Left renal cortex interstitium (tissue), 4 donors: ENCODE measurements around the gene FAM110A. TPM values are rescaled to one million over a fixed set of nuclear protein-coding genes. Genes with fewer than 3 reads are reported as not detected.
"Not testable (repeated sequence)": the region's sequence is repeated elsewhere in the genome, so short reads cannot be mapped to it uniquely, and the experiment has no call there.

Experiments
- DNase-seq, 4 donors: peaks; one replicate each; pipeline ENCODE4 v3.0.0-alpha.2; 2013; ENCODE audit warnings: low read depth in 4 of 4, low spot score in 2 of 4, missing footprints in 1 of 4
- polyA plus RNA-seq, 4 donors: library from polyadenylated mRNA; unstranded; fragments of 120-200 nt; gene quantifications; one replicate each; pipeline ENCODE4 v1.2.1, GENCODE V29; 2013; ENCODE audit not compliant: insufficient read length in 4 of 4

The FAM110A gene
- polyA plus RNA-seq, 4 donors: 6.5 to 13.1 (median 9.7) TPM

DNA sequence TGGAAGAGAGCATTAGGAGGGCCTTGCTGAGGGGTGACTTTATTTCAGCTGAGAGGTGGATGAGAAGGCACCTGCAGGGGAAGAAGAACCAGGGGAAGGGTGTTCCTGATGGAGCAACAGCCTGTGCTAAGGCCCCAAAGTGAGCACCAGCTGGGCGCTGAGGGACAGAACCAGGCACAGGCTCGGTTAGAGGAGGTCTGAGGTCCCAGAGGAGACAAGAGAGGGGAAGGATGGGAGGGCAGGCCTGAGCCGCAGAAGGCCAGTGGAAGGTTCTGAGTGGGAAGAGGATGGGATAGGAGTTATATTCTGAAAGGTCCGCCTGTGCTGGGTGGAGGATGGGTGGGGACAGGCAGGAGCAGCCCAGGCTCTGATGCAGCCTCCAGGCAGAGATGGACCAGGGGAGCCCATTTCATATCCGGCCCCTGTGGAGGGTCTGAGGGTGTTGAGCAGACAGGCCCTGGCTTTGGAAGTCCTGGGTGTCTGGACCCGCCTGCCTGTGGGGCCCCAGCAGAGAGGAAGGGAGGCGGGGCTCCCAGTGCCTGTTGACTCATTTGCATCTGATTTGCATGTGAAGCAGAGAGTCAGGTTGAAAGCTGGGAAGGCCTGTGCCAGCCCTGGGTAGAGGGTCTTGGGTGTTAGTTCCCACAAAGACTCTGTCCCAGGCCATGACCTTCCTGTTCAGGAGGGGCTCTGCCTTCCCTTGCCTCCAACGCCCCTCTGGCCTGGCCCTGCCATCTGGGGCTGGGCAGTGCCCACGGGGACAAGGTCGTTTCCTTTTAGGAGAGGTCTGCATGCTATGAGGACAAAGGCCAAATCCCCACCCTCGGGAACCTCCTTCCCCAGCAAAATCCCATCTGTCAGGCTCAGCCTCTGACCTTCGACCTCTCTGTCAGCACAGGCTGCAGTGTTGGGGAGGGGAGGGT lies 10.6 kb upstream of the FAM110A start:
- DNase-seq: no peak

GRCh38 chr20:823574-823902 lies 10.0 kb upstream of the FAM110A start:
- no peak for DNase-seq

DNA sequence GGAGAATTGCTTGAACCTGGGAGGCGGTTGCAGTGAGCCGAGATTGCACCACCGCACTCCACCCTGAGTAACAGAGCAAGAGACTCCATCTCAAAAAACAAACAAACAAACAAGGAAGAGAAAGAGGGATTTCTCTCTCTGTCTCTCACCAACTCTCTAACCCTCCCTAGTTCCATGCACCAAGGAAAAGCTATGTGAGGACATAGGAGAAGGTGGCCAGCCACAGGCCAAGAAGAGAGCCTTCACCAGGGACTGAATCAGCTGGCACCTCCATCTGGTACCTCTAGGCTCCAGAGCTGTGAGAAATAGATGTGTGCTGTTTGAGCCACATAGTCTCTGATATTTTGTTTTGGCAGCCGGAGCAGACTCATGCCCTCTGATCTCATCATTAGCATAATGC lies 9.0 kb upstream of the FAM110A start:
- no peak for DNase-seq

DNA sequence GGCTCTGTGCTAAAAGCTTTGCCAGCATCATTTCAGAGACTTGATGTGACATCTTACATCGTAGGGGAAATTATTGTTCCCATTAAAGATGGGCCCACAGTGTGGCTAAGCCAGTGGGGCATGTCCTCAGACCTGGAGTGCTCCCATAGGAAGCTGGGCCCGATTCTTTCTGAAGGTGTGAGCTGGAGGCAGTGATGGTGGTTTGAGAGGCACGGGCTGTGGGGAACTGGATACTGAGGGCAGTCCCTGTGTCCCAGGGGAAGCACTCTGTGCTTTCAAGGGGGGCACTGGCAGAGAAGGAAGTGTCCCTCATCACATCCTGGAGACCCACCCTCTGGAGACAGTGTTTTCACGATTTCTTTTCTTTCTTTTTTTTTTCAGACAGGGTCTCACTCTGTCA lies 8.6 kb upstream of the FAM110A start:
- DNase-seq: no peak

GRCh38 chr20:825710-826421 lies 7.6 kb upstream of the FAM110A start:
- DNase-seq: no peak

DNA sequence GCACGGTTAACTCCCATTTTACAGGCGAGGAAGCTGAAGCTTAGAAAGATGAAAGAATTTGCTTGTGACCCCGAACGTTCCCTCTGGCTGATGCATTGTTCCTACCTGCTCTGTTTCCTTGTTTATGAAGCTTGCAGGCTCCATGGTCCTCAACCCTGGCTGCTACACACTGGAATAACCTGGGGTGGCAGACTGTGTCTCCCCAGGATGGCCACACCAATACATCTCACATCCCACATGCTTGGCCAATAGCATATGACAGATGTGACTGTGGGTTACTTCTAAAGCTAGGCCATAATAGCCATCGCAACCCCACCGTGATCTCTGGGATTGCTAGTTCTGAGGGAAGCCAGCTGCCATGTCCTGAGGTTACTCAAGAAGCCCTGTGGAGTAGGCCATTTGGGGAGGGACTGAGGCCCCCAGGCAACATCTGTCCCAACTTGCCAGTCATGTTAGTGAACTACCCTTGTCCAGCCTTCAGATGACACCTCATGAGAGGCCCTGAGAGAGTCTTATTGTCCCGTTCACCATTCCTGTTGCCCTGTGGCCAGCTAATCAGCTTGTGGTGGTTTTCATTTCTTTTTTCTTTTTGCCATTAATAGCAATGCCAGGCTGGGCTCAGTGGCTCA lies 6.7 kb upstream of the FAM110A start:
- DNase-seq: no peak

DNA sequence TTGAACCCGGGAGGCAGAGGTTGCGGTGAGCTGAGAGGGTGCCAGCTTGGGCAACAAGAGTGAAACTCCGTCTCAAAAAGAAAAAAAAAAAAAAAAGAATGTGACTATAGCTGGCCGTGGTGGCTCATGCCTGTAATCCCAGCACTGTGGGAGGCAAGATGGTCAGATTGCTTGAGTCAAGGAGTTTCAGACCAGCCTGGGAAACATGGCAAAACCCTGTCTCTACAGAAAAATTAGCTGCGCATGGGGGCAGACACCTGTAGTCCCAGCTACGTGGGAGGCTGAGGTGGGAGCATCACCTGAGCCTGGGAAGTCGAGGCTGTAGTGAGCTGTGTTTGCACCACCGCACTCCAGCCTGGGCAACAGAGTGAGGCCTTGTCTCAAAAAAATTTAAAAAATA lies 5.5 kb upstream of the FAM110A start:
- DNase-seq: not testable (repeated sequence)

- no peak for DNase-seq
Measured at GRCh38 chr20:828987-829386, 4.5 kb upstream of the FAM110A start.

GRCh38 chr20:829551-829950 lies 4.0 kb upstream of the FAM110A start:
- DNase-seq: no peak

DNA sequence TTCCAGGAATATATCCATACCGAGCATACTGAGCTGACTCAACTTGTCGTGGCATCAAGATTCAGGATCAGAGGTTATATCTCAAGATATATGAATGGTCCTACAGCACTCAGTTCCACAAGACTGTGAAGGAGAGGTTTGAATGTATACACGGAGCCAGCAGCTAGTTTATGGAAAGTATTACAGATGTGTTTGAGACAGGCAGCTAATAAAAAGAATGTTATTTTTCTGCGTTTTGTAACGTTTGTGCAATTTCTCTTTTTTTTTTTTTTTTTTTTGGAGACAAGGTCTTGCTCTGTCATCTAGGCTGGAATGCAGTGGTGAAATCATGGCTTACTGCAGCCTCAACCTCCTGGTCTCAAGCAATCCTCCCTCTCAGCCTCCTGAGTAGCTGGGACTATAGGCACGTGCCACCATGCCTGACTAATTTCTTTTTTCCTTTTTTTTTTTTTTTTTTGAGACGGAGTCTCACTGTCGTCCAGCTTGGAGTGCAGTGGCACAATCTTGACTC lies 3.4 kb upstream of the FAM110A start:
- no peak for DNase-seq

DNA sequence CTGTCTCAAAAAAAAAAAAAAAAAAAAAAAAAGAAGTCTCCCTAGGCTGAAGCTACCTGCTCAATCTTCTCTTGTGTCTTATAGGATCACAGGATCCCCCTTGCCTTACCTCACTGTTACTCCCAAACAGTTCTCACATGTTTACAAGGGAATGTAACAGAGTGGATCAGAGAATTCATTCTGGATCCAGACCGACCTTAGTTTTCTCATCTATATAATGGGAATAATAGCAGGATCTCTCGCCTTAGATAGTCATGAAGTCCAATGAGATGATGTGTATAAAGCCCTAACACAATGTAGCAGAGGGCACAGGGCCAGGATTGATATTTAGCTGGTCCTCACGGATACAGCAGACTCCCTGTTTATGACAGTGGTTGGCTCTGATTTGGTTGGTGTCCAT lies 2.3 kb upstream of the FAM110A start:
- no peak for DNase-seq

DNA sequence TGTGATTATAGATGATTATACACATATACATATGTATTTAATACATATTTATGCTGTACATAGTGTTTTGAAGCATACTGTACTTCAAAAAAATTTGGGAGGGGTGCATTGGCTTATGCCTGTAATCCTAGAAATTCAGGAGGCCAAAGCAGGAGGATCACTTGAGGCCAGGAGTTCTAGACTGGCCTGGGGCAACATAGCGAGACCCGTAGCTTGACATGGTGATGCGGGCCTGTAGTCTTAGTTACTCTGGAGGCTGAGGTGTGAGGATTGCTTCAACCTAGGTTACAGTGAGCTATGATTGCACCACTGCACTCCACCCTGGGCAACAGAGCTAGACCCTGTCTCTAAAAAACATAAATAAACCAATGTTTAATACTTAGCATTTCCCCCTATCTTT lies 1.6 kb upstream of the FAM110A start:
- DNase-seq: no peak

DNA sequence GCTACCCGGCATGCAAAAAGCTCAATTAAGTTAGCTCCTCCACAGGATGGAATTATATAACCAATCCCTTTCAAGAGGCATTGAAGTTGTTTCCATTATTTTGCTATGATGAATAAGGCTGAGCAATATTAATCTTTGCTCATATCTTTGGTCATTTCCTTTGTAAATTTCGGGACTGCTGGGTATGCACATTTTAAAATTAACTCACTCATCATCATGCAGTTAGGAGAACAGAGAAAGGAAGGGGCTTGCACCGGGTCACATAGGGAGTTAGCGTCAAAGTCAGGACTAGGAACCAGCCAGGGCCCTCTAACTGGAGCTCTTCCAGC lies 430 bp upstream of the FAM110A start:
- DNase-seq: no peak

- DNase-seq: no peak
Measured at GRCh38 chr20:834151-834746, 734 bp downstream of the FAM110A start.

DNA sequence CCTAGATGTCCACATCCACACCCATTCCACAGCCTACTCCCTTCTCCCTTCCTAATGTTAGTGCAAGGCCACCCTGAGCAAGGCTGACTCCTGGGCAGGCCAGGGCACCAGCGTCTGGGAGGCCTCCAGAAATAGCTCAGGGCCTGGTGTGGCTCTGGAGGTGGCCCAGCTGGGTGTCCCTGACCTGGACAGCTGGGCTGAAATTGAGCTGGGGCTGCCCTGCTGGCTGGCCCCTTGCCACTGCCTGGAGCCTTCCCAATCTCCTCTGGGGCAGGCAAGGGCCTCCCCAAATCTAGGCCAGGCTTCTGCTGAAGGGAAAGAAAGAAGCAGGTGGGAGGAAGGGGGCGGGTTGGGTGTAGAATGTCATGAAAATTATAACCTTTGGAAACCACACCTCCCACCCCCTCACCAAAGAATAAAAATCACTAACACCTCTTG lies 2.1 kb downstream of the FAM110A start:
- no peak for DNase-seq

GRCh38 chr20:836190-836589 lies 2.7 kb downstream of the FAM110A start:
- DNase-seq: no peak

- DNase-seq: no peak
Measured at GRCh38 chr20:839015-839414, 5.5 kb downstream of the FAM110A start.

DNA sequence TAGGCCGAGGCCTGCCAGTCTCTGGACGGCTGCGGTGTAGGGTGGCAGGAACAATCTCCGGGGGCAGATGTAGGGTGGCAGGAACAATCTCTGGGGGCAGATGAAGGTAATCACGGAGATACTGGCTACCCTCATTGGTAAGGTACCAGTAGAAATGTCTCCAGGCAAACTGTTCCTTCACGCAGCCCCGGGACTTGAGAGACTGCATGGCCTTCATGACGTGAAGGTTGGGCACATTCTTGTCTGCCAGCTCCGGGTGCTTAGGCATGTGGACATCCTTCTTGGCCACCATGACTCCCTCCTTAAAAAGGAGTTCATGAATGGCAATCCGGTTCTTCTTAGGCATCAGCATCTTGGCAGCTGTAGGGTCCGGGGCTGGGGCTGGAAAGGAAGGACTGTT lies 6.1 kb downstream of the FAM110A start:
- DNase-seq: no peak

DNA sequence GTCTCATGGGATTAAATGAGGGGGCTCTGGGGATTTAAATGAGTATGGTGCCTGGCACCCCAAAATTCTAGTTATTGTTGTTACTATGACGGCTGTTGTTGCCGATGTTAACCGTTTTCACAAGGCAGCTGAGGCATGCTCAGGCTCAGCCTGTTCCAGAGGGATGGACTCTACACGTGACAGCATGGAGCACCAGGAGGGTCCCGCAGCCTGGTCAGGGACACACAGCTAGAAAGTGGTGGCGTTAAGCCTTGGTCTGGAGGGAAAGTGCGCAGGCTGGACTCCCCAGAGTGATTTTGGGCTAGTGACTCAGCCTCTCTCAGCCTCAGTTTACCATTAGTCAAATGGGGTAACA lies 7.0 kb downstream of the FAM110A start:
- no peak for DNase-seq

- DNase-seq: no peak
Measured at GRCh38 chr20:840858-841567, 7.5 kb downstream of the FAM110A start.
